CD8-positive, alpha-beta memory T cell (primary cell): ENCODE results near the gene ZNF699. TPM values are rescaled to one million over a fixed set of nuclear protein-coding genes. Genes with fewer than 3 reads are reported as not detected.
A peak's percentile ranks its signal among the peaks of the same experiment; 100 is the strongest.

Experiments used
- CTCF ChIA-PET: fragments of 350-600 bp; sonication (Branson Sonifier 250); formaldehyde crosslinking; loops from one replicate; lab custom pipeline; 2021; ENCODE audit warnings: antibody characterized with exemption; lab: Charles Lee
- POLR2A ChIA-PET: fragments of 350-600 bp; sonication (Branson Sonifier 250); formaldehyde crosslinking; loops from one replicate; lab custom pipeline; 2021; ENCODE audit warnings: antibody characterized with exemption; lab: Charles Lee
- DNase-seq, 5 donors: peaks; one replicate each; pipeline versions ENCODE4 v3.0.0 to v3.0.0-alpha.2; 2020 to 2022; ENCODE audit warnings: mixed read lengths in 1 of 5
- H3K27ac ChIP-seq: one replicate; pipeline ENCODE4 v1.7.0; 2013; ENCODE audit warnings: low read depth, mild to moderate bottlenecking, low read length, moderate library complexity
- H3K27me3 ChIP-seq: 2 replicates; pipeline ENCODE4 v1.7.0; 2013; ENCODE audit warnings: low read length, mild to moderate bottlenecking; ENCODE audit not compliant: insufficient read depth, poor library complexity, severe bottlenecking
- H3K36me3 ChIP-seq: 2 replicates; pipeline ENCODE4 v1.7.0; 2013; ENCODE audit warnings: mild to moderate bottlenecking, low read length, moderate library complexity; ENCODE audit not compliant: insufficient read depth
- H3K4me1 ChIP-seq: 2 replicates; pipeline ENCODE4 v1.7.0; 2013; ENCODE audit warnings: mild to moderate bottlenecking, low read length, moderate library complexity; ENCODE audit not compliant: insufficient read depth
- H3K4me3 ChIP-seq: 2 replicates; pipeline ENCODE4 v1.7.0; 2013; ENCODE audit warnings: mild to moderate bottlenecking, low read length
- H3K9me3 ChIP-seq: 2 replicates; pipeline ENCODE4 v1.7.0; 2013; ENCODE audit warnings: mild to moderate bottlenecking, low read length
- H3K27ac Mint-ChIP-seq, 8 donors: one replicate each; pipeline ENCODE4 v1.8.0; 2020 to 2021; ENCODE audit warnings: mixed read lengths in 8 of 8, mild to moderate bottlenecking in 6 of 8, inconsistent platforms in 3 of 8, moderate library complexity in 3 of 8
- H3K27me3 Mint-ChIP-seq, 2 donors: one replicate each; pipeline ENCODE4 v1.8.0; 2020 to 2021; ENCODE audit warnings: mixed read lengths in 2 of 2, mild to moderate bottlenecking in 1 of 2, moderate library complexity in 1 of 2
- H3K36me3 Mint-ChIP-seq, 3 donors: one replicate each; pipeline ENCODE4 v1.8.0; 2020 to 2021; ENCODE audit warnings: mixed read lengths in 3 of 3, inconsistent platforms in 1 of 3, mild to moderate bottlenecking in 1 of 3
- H3K4me1 Mint-ChIP-seq, 3 donors: one replicate each; pipeline ENCODE4 v1.8.0; 2020 to 2021; ENCODE audit warnings: mixed read lengths in 3 of 3, inconsistent platforms in 1 of 3, mild to moderate bottlenecking in 1 of 3
- H3K4me3 Mint-ChIP-seq, 7 donors: one replicate each; pipeline ENCODE4 v1.8.0; 2020 to 2021; ENCODE audit warnings: mixed read lengths in 7 of 7, mild to moderate bottlenecking in 6 of 7, moderate library complexity in 4 of 7, inconsistent platforms in 2 of 7
- H3K9me3 Mint-ChIP-seq, 5 donors: one replicate each; pipeline ENCODE4 v1.8.0; 2020 to 2022; ENCODE audit warnings: mixed read lengths in 5 of 5, mild to moderate bottlenecking in 3 of 5, moderate library complexity in 2 of 5, inconsistent platforms in 1 of 5
- polyA plus RNA-seq: library from polyadenylated mRNA; unstranded; fragments of 300-500 nt; fragmentation: Illumina TruSeq; gene quantifications from one replicate; pipeline ENCODE4 v1.2.3, GENCODE V29; 2021
- total RNA-seq, 2 experiments: library from RNA; stranded (reverse); gene quantifications; one replicate each; pipeline ENCODE4 v1.2.3, GENCODE V29; 2021

ZNF699 gene
- total and polyA plus RNA-seq, 3 experiments from 2014 or later, result 5.5 to 11.3 (median 5.9) TPM

DNA sequence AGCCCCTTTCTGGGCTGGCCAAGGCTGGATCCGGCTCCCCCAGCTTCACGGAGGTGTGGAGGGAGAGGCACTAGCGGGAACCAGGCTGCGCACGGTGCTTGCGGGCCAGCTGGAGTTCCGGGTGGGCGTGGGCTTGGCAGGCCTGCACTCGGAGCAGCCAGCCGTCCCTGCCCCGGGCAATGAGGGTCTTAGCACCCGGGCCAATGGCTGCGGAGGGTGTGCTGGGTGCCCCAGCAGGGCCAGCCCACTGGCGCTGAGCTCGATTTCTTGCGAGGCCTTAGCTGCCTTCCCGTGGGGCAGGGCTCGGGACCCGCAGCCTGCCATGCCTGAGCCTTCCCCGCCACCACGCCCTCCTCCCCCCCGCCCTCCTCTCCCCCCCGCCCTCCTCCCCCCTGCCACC is 11.7 kb upstream of the ZNF699 start:
- no peak overlapping the region for H3K4me3 ChIP-seq
- no peaks in the 10 kb centered on the region for H3K36me3 ChIP-seq
- Mint-ChIP-seq H3K36me3 (peaks cover 4 to 24% (median 16%) of the 10 kb centered on the region in 3 donors), H3K27me3 (peaks cover 4 to 7% of the 10 kb centered on the region in 2 donors), H3K9me3 (peaks cover 0 to 29% (median 18%) of the 10 kb centered on the region in 5 donors), H3K27ac (no peak overlapping the region), H3K4me3 (no peak overlapping the region), H3K4me1 (peaks cover 23 to 37% (median 33%) of the 10 kb centered on the region in 3 donors)
- CTCF ChIA-PET, result no interaction called here
- no peak overlapping the region for H3K27ac ChIP-seq
- DNase-seq, result no peak
- H3K9me3 ChIP-seq, result peaks cover 10% of the 10 kb centered on the region
- no peaks in the 10 kb centered on the region for H3K27me3 ChIP-seq
- peaks cover 12% of the 10 kb centered on the region for H3K4me1 ChIP-seq
- POLR2A ChIA-PET, result no interaction called here

DNA sequence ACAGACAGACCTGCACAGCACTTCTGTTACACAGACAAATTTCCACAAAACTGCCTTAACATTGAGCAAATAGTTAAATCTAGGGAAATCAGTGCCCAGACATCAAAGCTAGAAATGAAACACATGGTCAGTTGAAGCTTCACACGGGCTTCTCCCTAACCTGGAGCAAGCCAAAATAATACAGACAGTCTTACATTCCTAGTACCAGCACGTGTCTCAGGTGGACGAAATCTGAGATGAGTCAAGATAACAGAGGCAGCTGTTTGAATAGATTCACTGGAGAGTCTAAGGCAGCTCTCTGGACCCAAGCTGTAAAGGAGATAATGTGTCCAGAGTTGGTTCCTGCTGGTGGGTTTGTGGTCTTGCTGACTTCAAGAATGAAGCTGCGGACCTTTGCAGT is 4.1 kb upstream of the ZNF699 start:
- DNase-seq, result no peak
- H3K27ac Mint-ChIP-seq, result peak overlapping the region in 1 of 8 donors; percentile 60
- H3K27me3 Mint-ChIP-seq, result peaks cover 6 to 7% of the 10 kb centered on the region in 2 donors
- Histone ChIP-seq H3K27ac (no peak overlapping the region), H3K27me3 (no peaks in the 10 kb centered on the region), H3K4me3 (no peak overlapping the region), H3K4me1 (peaks cover 8% of the 10 kb centered on the region), H3K9me3 (no peaks in the 10 kb centered on the region), H3K36me3 (no peaks in the 10 kb centered on the region)
- no peak overlapping the region for H3K4me3 Mint-ChIP-seq
- peaks cover 11 to 12% (median 12%) of the 10 kb centered on the region in 3 donors for H3K36me3 Mint-ChIP-seq
- POLR2A ChIA-PET, result no interaction called here
- H3K4me1 Mint-ChIP-seq, result peaks cover 10 to 21% (median 16%) of the 10 kb centered on the region in 3 donors
- CTCF ChIA-PET, result interaction anchor here (4.8 kb wide), 1 partner anchor 10 kb away, joined by 20 read pairs; the partner anchor contains the start of gene ZNF559
- peaks cover 0 to 14% (median 8%) of the 10 kb centered on the region in 5 donors for H3K9me3 Mint-ChIP-seq

DNA sequence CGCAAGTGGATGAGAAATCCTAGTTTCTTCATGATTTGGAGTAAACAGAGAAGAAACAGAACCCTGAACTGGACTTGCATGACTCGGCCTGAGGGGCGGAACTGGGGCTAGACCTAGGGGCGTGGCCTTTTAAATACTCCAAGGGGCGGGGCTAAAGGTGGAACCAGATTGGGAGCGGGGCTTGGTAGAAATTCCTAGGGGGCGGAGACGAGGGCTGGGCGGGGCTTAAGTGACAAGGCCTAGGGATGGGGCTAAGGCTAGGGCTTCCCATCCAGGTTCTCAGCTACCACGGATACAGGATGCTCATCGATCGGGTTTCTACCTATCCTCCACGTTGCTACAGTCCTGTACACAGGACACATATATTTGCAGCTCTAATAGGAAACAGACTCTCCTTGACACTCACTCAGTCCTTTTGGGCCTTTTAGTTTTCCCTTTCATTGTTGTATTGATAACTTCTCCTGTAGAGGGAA is 372 bp upstream of the ZNF699 start:
- H3K9me3 Mint-ChIP-seq, result peaks cover 0 to 12% (median 4%) of the 10 kb centered on the region in 5 donors
- ChIA-PET POLR2A (interaction anchor here (0.5 to 2.8 kb wide), 5 partner anchors 13 to 478 kb away, joined by 3 to 14 read pairs (median 5); partner anchors contain the start of gene ZNF559), CTCF (interaction anchor here (0.9 to 4.8 kb wide), 3 partner anchors 14 to 277 kb away, joined by 3 to 20 read pairs (median 8); partner anchors contain the start of gene ZNF559)
- peaks cover 27 to 49% (median 45%) of the 10 kb centered on the region in 3 donors for H3K4me1 Mint-ChIP-seq
- H3K36me3 Mint-ChIP-seq, result peaks cover 9 to 25% (median 16%) of the 10 kb centered on the region in 3 donors
- Histone ChIP-seq H3K27ac (peak overlapping the region; percentile 90), H3K4me1 (peaks cover 18% of the 10 kb centered on the region), H3K4me3 (peak overlapping the region; percentile 99), H3K36me3 (no peaks in the 10 kb centered on the region), H3K9me3 (no peaks in the 10 kb centered on the region), H3K27me3 (no peaks in the 10 kb centered on the region)
- H3K4me3 Mint-ChIP-seq, result peak overlapping the region; percentile 86 to 99 (median 93)
- DNase-seq, result peak in 2 of 5 donors; percentile 73 to 81
- H3K27ac Mint-ChIP-seq, result peak overlapping the region; percentile 86 to 97 (median 94)
- peaks cover 0 to 3% of the 10 kb centered on the region in 2 donors for H3K27me3 Mint-ChIP-seq

DNA sequence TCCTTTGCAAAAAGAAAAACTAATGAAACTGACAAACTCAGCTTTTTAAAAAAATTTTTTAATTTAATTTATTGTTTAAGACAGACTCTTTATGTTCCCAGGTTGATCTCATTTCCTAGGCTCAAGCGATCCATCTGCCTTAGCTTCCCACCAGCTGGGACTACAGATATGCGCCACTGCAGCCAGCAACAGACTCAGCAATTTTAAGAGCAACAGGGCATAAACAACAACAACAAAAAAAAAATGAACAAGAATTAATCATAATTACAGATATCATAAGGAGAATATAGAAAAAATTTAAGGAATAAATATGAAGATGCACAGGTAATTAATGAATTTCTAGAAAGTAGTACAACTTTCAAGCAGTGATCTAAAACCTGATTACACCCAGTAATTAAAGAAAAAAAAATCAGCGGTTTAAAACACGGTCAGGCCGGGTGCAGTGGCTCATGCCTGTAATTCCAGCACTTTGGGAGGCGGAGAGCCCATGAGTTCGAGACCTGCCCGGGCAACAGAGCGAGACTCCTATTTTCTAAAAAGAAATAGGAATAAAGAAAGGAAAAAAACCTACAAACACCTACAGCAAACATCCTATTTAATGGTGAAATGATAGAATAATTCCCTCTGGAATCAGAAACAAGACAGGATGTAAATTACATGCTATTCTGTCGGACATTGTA is 1.4 kb downstream of the ZNF699 start:
- H3K36me3 Mint-ChIP-seq, result peaks cover 19 to 40% (median 21%) of the 10 kb centered on the region in 3 donors
- ChIA-PET CTCF (no interaction called here), POLR2A (interaction anchor here (0.7 to 2.8 kb wide), 2 partner anchors 15 to 844 kb away, joined by 4 to 14 read pairs; partner anchors contain the start of gene ZNF559)
- peaks cover 13% of the 10 kb centered on the region for H3K36me3 ChIP-seq
- H3K27ac Mint-ChIP-seq, result peak overlapping the region; percentile 57 to 97 (median 95)
- no peak for DNase-seq
- peaks cover 0 to 5% of the 10 kb centered on the region in 2 donors for H3K27me3 Mint-ChIP-seq
- peak overlapping the region; percentile 99 for H3K4me3 ChIP-seq
- peaks cover 27 to 51% (median 47%) of the 10 kb centered on the region in 3 donors for H3K4me1 Mint-ChIP-seq
- peaks cover 0 to 15% (median 6%) of the 10 kb centered on the region in 5 donors for H3K9me3 Mint-ChIP-seq
- peaks cover 18% of the 10 kb centered on the region for H3K4me1 ChIP-seq
- peaks cover 2% of the 10 kb centered on the region for H3K9me3 ChIP-seq
- H3K27me3 ChIP-seq, result no peaks in the 10 kb centered on the region
- H3K27ac ChIP-seq, result no peak overlapping the region
- peak overlapping the region; percentile 86 to 99 (median 93) for H3K4me3 Mint-ChIP-seq

DNA sequence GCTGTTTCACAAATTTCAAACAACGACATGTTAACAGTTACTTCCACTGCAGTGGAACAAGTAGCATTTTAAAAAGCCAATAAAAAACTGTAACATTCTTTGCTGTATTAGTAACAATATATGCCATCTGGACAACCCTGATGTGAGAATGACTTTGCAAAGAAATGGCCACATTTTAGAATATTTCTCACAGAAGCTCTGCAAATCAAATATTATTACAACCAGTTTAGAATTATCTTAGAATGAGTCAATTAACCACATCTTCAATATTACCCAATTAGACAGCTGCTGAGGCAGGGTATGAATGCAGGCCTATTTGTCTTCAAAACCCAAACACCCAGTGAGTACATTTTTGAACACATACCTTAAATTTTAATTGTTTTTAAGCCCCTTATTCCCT is 3.2 kb downstream of the ZNF699 start:
- peaks cover 8% of the 10 kb centered on the region for H3K9me3 ChIP-seq

DNA sequence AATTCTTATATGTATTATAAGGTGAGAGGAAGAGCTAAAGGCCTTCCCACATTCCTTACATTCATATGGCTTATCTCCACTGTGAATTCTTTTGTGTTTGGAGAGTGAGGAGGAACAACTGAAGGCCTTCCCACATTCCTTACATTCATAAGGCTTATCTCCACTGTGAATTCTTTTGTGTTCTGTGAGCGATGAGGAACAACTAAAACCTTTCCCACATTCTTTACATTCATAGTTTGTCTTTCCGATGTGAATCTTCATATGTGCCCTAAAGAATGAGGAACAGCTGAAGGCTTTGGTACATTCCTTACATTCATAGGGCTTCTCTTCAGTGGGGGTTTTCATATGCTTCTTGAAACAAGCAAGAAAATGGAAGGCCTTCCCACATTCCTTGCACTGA is 13.3 kb downstream of the ZNF699 start:
- H3K9me3 Mint-ChIP-seq, result peaks cover 44 to 94% (median 90%) of the 10 kb centered on the region in 5 donors

More for the DNA sequence above, 3.2 kb downstream of the ZNF699 start:
- ChIA-PET CTCF (interaction anchor here (1.1 kb wide), 1 partner anchor 101 kb away, joined by 3 read pairs; no protein-coding TSS in a partner anchor), POLR2A (no interaction called here)
- H3K27me3 ChIP-seq, result no peaks in the 10 kb centered on the region
- H3K27ac ChIP-seq, result no peak overlapping the region
- H3K4me3 ChIP-seq, result no peak overlapping the region
- H3K27me3 Mint-ChIP-seq, result peaks cover 0 to 5% of the 10 kb centered on the region in 2 donors
- H3K4me1 Mint-ChIP-seq, result peaks cover 27 to 51% (median 44%) of the 10 kb centered on the region in 3 donors
- peak overlapping the region in 1 of 7 donors; percentile 45 for H3K4me3 Mint-ChIP-seq
- peaks cover 6 to 28% (median 14%) of the 10 kb centered on the region in 5 donors for H3K9me3 Mint-ChIP-seq
- no peak overlapping the region for H3K27ac Mint-ChIP-seq
- peaks cover 18% of the 10 kb centered on the region for H3K4me1 ChIP-seq
- peaks cover 22% of the 10 kb centered on the region for H3K36me3 ChIP-seq
- DNase-seq, result no peak
- H3K36me3 Mint-ChIP-seq, result peaks cover 32 to 58% (median 39%) of the 10 kb centered on the region in 3 donors

DNA sequence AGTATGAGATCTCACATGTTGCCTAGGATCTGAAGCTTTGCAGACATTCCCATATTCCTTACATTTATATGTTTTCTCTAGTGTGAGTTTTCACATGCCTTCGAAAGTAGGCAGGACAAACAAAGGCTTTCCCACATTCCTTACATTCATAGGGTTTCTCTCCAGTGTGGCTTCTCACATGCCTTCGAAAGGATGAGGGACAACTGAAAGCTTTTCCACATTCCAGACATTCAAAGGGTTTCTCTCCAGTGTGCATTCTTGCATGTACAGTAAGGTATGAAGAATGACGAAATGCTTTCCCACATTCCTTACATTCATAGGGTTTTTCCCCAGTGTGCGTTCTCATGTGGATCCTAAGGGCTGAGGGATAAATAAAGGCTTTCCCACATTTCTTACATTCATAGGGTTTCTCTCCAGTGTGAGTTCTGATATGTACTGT is 14.2 kb downstream of the ZNF699 start:
- Mint-ChIP-seq H3K27me3 (no peaks in the 10 kb centered on the region), H3K36me3 (peaks cover 52 to 90% (median 84%) of the 10 kb centered on the region in 3 donors), H3K4me3 (no peak overlapping the region), H3K4me1 (peaks cover 2 to 5% (median 3%) of the 10 kb centered on the region in 3 donors), H3K27ac (no peak overlapping the region), H3K9me3 (peaks cover 44 to 93% (median 89%) of the 10 kb centered on the region in 5 donors)
- no peaks in the 10 kb centered on the region for H3K4me1 ChIP-seq
- POLR2A ChIA-PET, result no interaction called here
- DNase-seq, result no peak
- CTCF ChIA-PET, result no interaction called here
- peaks cover 56% of the 10 kb centered on the region for H3K9me3 ChIP-seq
- H3K4me3 ChIP-seq, result peak overlapping the region; percentile 6
- peaks cover 33% of the 10 kb centered on the region for H3K36me3 ChIP-seq
- no peaks in the 10 kb centered on the region for H3K27me3 ChIP-seq
- no peak overlapping the region for H3K27ac ChIP-seq

More for the DNA sequence above, 13.3 kb downstream of the ZNF699 start:
- Histone ChIP-seq H3K4me3 (peak overlapping the region; percentile 11), H3K27me3 (no peaks in the 10 kb centered on the region), H3K36me3 (peaks cover 42% of the 10 kb centered on the region), H3K9me3 (peaks cover 62% of the 10 kb centered on the region), H3K4me1 (no peaks in the 10 kb centered on the region), H3K27ac (no peak overlapping the region)
- peaks cover 60 to 90% (median 87%) of the 10 kb centered on the region in 3 donors for H3K36me3 Mint-ChIP-seq
- no peak overlapping the region for H3K27ac Mint-ChIP-seq
- DNase-seq, result no peak
- no peaks in the 10 kb centered on the region for H3K27me3 Mint-ChIP-seq
- ChIA-PET CTCF (no interaction called here), POLR2A (no interaction called here)
- H3K4me3 Mint-ChIP-seq, result no peak overlapping the region
- peaks cover 3 to 5% (median 4%) of the 10 kb centered on the region in 3 donors for H3K4me1 Mint-ChIP-seq
